Pulmonary artery endothelial cell (primary cell): ENCODE measurements around the gene DICER1. TPM values are rescaled to one million over a fixed set of nuclear protein-coding genes. Genes with fewer than 3 reads are reported as not detected.
"Not testable (repeated sequence)": the region's sequence is repeated elsewhere in the genome, so short reads cannot be mapped to it uniquely, and the experiment has no call there.

Experiments used
- DNase-seq: peaks from one replicate; pipeline ENCODE4 v3.0.0-alpha.2; 2011; ENCODE audit warnings: low read depth, low spot score
- total RNA-seq: library from RNA; depleted of rRNA; stranded (reverse); fragments of >200 nt; gene quantifications from 2 replicates; pipeline ENCODE4 v1.2.3, GENCODE V29; 2014

DICER1 gene
- total RNA-seq, 1 donor from 2014 or later, result 24.9 TPM

- DNase-seq, result no peak
These were observed 7.9 kb downstream of the DICER1 start for GRCh38 chr14:95149441-95149840.

- DNase-seq, result no peak
These were observed 9.7 kb downstream of the DICER1 start for GRCh38 chr14:95147597-95147996.

GRCh38 chr14:95146079-95146771 is 11.1 kb downstream of the DICER1 start:
- no peak for DNase-seq

- no peak for DNase-seq
These were observed 12.5 kb downstream of the DICER1 start for GRCh38 chr14:95144849-95145248.

GRCh38 chr14:95143808-95144620 is 13.3 kb downstream of the DICER1 start:
- DNase-seq, result no peak

GRCh38 chr14:95142208-95142607 is 15.1 kb downstream of the DICER1 start:
- DNase-seq, result no peak

- DNase-seq, result no peak
These were observed 15.6 kb downstream of the DICER1 start for GRCh38 chr14:95141684-95142083.

- DNase-seq, result no peak
These were observed 17.1 kb downstream of the DICER1 start for GRCh38 chr14:95140060-95140858.

GRCh38 chr14:95138876-95139275 is 18.5 kb downstream of the DICER1 start:
- DNase-seq, result no peak

GRCh38 chr14:95138455-95138854 is 18.9 kb downstream of the DICER1 start:
- not testable (repeated sequence) for DNase-seq

- no peak for DNase-seq
These were observed 19.5 kb downstream of the DICER1 start for GRCh38 chr14:95137804-95138167.

GRCh38 chr14:95137164-95137803 is 20.0 kb downstream of the DICER1 start:
- no peak for DNase-seq

GRCh38 chr14:95136631-95137030 is 20.7 kb downstream of the DICER1 start:
- DNase-seq, result no peak

- DNase-seq, result no peak
These were observed 22.9 kb downstream of the DICER1 start for GRCh38 chr14:95134304-95134933.

GRCh38 chr14:95133282-95133681 is 24.0 kb downstream of the DICER1 start:
- DNase-seq, result no peak

GRCh38 chr14:95132760-95133159 is 24.6 kb downstream of the DICER1 start:
- DNase-seq, result no peak

- DNase-seq, result no peak
These were observed 26.8 kb downstream of the DICER1 start for GRCh38 chr14:95130549-95130948.

GRCh38 chr14:95128140-95128539 is 29.2 kb downstream of the DICER1 start:
- no peak for DNase-seq

- no peak for DNase-seq
These were observed 29.8 kb downstream of the DICER1 start for GRCh38 chr14:95127531-95127911.

GRCh38 chr14:95126906-95127530 is 30.3 kb downstream of the DICER1 start:
- DNase-seq, result no peak

GRCh38 chr14:95125915-95126314 is 31.4 kb downstream of the DICER1 start:
- no peak for DNase-seq
